IMR-90 (cell line): ENCODE data around the gene ERCC4. TPM values are rescaled to one million over a fixed set of nuclear protein-coding genes. Genes with fewer than 3 reads are reported as not detected.

ENCODE experiments used
- ATAC-seq: fragments of 200-7000 bp; cut with Tn5 transposase; 2 replicates; pipeline ENCODE4 v1.9.1; 2020; ENCODE audit warnings: low read depth, mild to moderate bottlenecking, moderate library complexity
- BruUV-seq: library from RNA; stranded (reverse); fragments of 400-500 nt; replicated peaks from 2 replicates; lab custom pipeline; 2021; lab: Mats Ljungman, UMichigan
- CTCF ChIA-PET: fragments of 300-600 bp; formaldehyde crosslinking; extraction: SDS; loops from one replicate; lab custom pipeline; 2021; ENCODE audit warnings: antibody characterized with exemption; lab: Yijun Ruan, JAX
- POLR2A ChIA-PET: fragments of 300-600 bp; sonication (Branson Sonifier 250); formaldehyde crosslinking; loops from one replicate; lab custom pipeline; 2022; ENCODE audit warnings: antibody characterized with exemption; ENCODE audit not compliant: unreplicated experiment; lab: Charles Lee
- DNase-seq: peaks from one replicate; pipeline ENCODE4 v3.0.0; 2013
- H2AFZ ChIP-seq: replicated peaks from 2 replicates; pipeline ENCODE3; 2013; ENCODE audit warnings: low read length, mild to moderate bottlenecking; ENCODE audit not compliant: poor library complexity
- H2AK5ac ChIP-seq: 2 replicates; pipeline ENCODE4 v1.6.1; 2013; ENCODE audit warnings: low read depth, low read length, inconsistent platforms
- H2AK9ac ChIP-seq: replicated peaks from 2 replicates; pipeline ENCODE3; 2013; ENCODE audit warnings: mild to moderate bottlenecking, low read depth, low read length, moderate library complexity; ENCODE audit not compliant: poor library complexity
- H2BK120ac ChIP-seq: 2 replicates; pipeline ENCODE4 v1.6.1; 2013; ENCODE audit warnings: low read depth, low read length, inconsistent platforms
- H2BK15ac ChIP-seq: 3 replicates; pipeline ENCODE4 v1.6.1; 2013; ENCODE audit warnings: low read depth, low read length, inconsistent platforms
- H2BK20ac ChIP-seq: 2 replicates; pipeline ENCODE4 v1.6.1; 2013; ENCODE audit warnings: low read depth, mild to moderate bottlenecking, inconsistent platforms, low read length, moderate library complexity
- H2BK5ac ChIP-seq: 2 replicates; pipeline ENCODE4 v1.6.1; 2013; ENCODE audit warnings: mild to moderate bottlenecking, low read depth, low read length, inconsistent platforms; ENCODE audit not compliant: poor library complexity, severe bottlenecking
- H3K14ac ChIP-seq: replicated peaks from 2 replicates; pipeline ENCODE4 v1.6.1; 2013; ENCODE audit warnings: low read depth, low read length, inconsistent platforms
- H3K18ac ChIP-seq: 2 replicates; pipeline ENCODE4 v1.6.1; 2013; ENCODE audit warnings: low read depth, low read length, control low read depth
- H3K23ac ChIP-seq: 2 replicates; pipeline ENCODE4 v1.6.1; 2013; ENCODE audit warnings: low read depth, low read length, inconsistent platforms
- H3K27ac ChIP-seq: 2 replicates; pipeline ENCODE4 v1.5.1; 2013; ENCODE audit warnings: mild to moderate bottlenecking, control low read depth, low read length; ENCODE audit not compliant: insufficient read depth
- H3K27me3 ChIP-seq: 2 replicates; pipeline ENCODE4 v1.6.1; 2013; ENCODE audit warnings: low read length; ENCODE audit not compliant: control insufficient read depth, insufficient read depth
- H3K36me3 ChIP-seq: 2 replicates; pipeline ENCODE4 v1.6.1; 2013; ENCODE audit warnings: low read length, mixed read lengths; ENCODE audit not compliant: control insufficient read depth, insufficient read depth
- H3K4ac ChIP-seq: 2 replicates; pipeline ENCODE4 v1.6.1; 2013; ENCODE audit warnings: low read depth, low read length, inconsistent platforms
- H3K4me1 ChIP-seq: 2 replicates; pipeline ENCODE4 v1.6.1; 2013; ENCODE audit warnings: low read length, mixed read lengths; ENCODE audit not compliant: control insufficient read depth, insufficient read depth
- H3K4me2 ChIP-seq: 2 replicates; pipeline ENCODE4 v1.6.1; 2013; ENCODE audit warnings: low read depth, mild to moderate bottlenecking, control low read depth, low read length, moderate library complexity
- H3K4me3 ChIP-seq: 2 replicates; pipeline ENCODE4 v1.5.1; 2013; ENCODE audit warnings: low read depth, mild to moderate bottlenecking, control low read depth, low read length, moderate library complexity; ENCODE audit not compliant: insufficient read depth
- H3K56ac ChIP-seq: 2 replicates; pipeline ENCODE4 v1.6.1; 2013; ENCODE audit warnings: low read length, inconsistent platforms; ENCODE audit not compliant: insufficient read depth; ENCODE audit errors: extremely low read depth
- H3K79me1 ChIP-seq, 2 experiments: 2 replicates each; pipeline ENCODE4 v1.6.1; 2013; ENCODE audit warnings: low read length in 2 of 2, inconsistent platforms in 1 of 2, low read depth in 1 of 2
- H3K9ac ChIP-seq: 2 replicates; pipeline ENCODE4 v1.6.1; 2013; ENCODE audit warnings: low read depth, low read length, control low read depth
- H3K9me1 ChIP-seq: 2 replicates; pipeline ENCODE4 v1.6.1; 2013; ENCODE audit warnings: low read length, inconsistent platforms; ENCODE audit not compliant: insufficient read depth
- H3K9me3 ChIP-seq: 2 replicates; pipeline ENCODE4 v1.6.1; 2013; ENCODE audit warnings: low read length; ENCODE audit not compliant: control insufficient read depth, insufficient read depth
- H4K20me1 ChIP-seq: 2 replicates; pipeline ENCODE4 v1.6.1; 2013; ENCODE audit warnings: low read length, inconsistent platforms; ENCODE audit not compliant: insufficient read depth
- H4K5ac ChIP-seq: 2 replicates; pipeline ENCODE4 v1.6.1; 2013; ENCODE audit warnings: mild to moderate bottlenecking, low read depth, low read length, control low read depth
- H4K8ac ChIP-seq, 2 experiments: 2 replicates each; pipeline ENCODE4 v1.6.1; 2013; ENCODE audit warnings: low read depth in 2 of 2, low read length in 2 of 2, control low read depth in 1 of 2, inconsistent platforms in 1 of 2
- H4K91ac ChIP-seq: 2 replicates; pipeline ENCODE4 v1.6.1; 2013; ENCODE audit warnings: low read depth, low read length, inconsistent platforms; ENCODE audit not compliant: insufficient read depth
- BHLHE40 ChIP-seq: fragments of 150-350 bp; IDR thresholded peaks from 2 replicates; pipeline ENCODE4 v1.6.1; 2016; ENCODE audit warnings: mild to moderate bottlenecking, low read depth, low read length
- CEBPB ChIP-seq: IDR thresholded peaks from 2 replicates; pipeline ENCODE4 v1.6.1; 2012; ENCODE audit warnings: low read depth, low read length, improper control_type of control experiment
- CHD1 ChIP-seq: IDR thresholded peaks from 2 replicates; pipeline ENCODE4 v1.6.1; 2012; ENCODE audit warnings: low read depth, low read length, improper control_type of control experiment
- FOS ChIP-seq: fragments of 150-350 bp; IDR thresholded peaks from 2 replicates; pipeline ENCODE4 v1.6.1; 2016; ENCODE audit warnings: low read depth, low read length
- MAFK ChIP-seq: IDR thresholded peaks from 2 replicates; pipeline ENCODE4 v1.6.1; 2012; ENCODE audit warnings: low read depth, low read length, improper control_type of control experiment
- MAZ ChIP-seq: IDR thresholded peaks from 2 replicates; pipeline ENCODE4 v1.6.1; 2012; ENCODE audit warnings: low read depth, mild to moderate bottlenecking, low read length, improper control_type of control experiment, moderate library complexity, borderline replicate concordance
- MXI1 ChIP-seq: IDR thresholded peaks from 2 replicates; pipeline ENCODE4 v1.6.1; 2012; ENCODE audit warnings: low read depth, mild to moderate bottlenecking, low read length, moderate library complexity, borderline replicate concordance
- NFE2L2 ChIP-seq: fragments of 150-350 bp; IDR thresholded peaks from 2 replicates; pipeline ENCODE4 v1.6.1; 2016; ENCODE audit warnings: low read depth, mild to moderate bottlenecking, low read length
- POLR2A ChIP-seq: IDR thresholded peaks from 2 replicates; pipeline ENCODE4 v1.6.1; 2012; ENCODE audit warnings: mild to moderate bottlenecking, low read depth, low read length
- RAD21 ChIP-seq: IDR thresholded peaks from 2 replicates; pipeline ENCODE4 v1.6.1; 2012; ENCODE audit warnings: low read length, improper control_type of control experiment
- RCOR1 ChIP-seq: IDR thresholded peaks from 2 replicates; pipeline ENCODE4 v1.6.1; 2012; ENCODE audit warnings: mild to moderate bottlenecking, low read length, improper control_type of control experiment; ENCODE audit not compliant: insufficient replicate concordance
- RFX5 ChIP-seq: IDR thresholded peaks from 2 replicates; pipeline ENCODE4 v1.8.0; 2012; ENCODE audit warnings: low read depth, mild to moderate bottlenecking, low read length, moderate library complexity
- SMC3 ChIP-seq: fragments of 150-350 bp; IDR thresholded peaks from 2 replicates; pipeline ENCODE4 v1.6.1; 2016; ENCODE audit warnings: low read depth, mild to moderate bottlenecking, antibody characterized with exemption, low read length, moderate library complexity
- WGBS, 2 experiments: methylation state at CpG; one replicate each; pipeline versions ENCODE4 v1.1.5 to v1.1.7; 2013; ENCODE audit warnings: missing lambda C conversion rate in 2 of 2; ENCODE audit not compliant: insufficient read length in 1 of 2; ENCODE audit errors: extremely low coverage in 2 of 2; 5-methylcytosine and 5-hydroxymethylcytosine counted together
- dilution Hi-C: fragments of 300-500 bp; cut with HindIII; formaldehyde crosslinking; loops from one replicate; pipeline ENCODE4 v1.14.3; 2018; ENCODE audit warnings: low sequenced_read_pairs; ENCODE audit not compliant: unreplicated experiment
- in situ Hi-C: fragments of 300-500 bp; cut with MboI; formaldehyde crosslinking; loops from 3 replicates; pipeline ENCODE4 v1.14.3; 2019; ENCODE audit warnings: low sequenced_read_pairs, inconsistent platforms, mixed read lengths
- intact Hi-C: fragments of 100-400 bp; cut with micrococcal nuclease; formaldehyde crosslinking; loops from 2 replicates; pipeline ENCODE4 v1.10.0; 2022
- polyA plus RNA-seq, 3 experiments: library from polyadenylated mRNA; depleted of rRNA; stranded (reverse); fragments of >200 nt; gene quantifications; 2 replicates each; pipeline ENCODE4 v1.2.3, GENCODE V29; 2012; ENCODE audit warnings: low replicate concordance in 1 of 3
- total RNA-seq: library from RNA; depleted of rRNA; stranded (reverse); fragments of >200 nt; gene quantifications from 2 replicates; pipeline ENCODE4 v1.2.3, GENCODE V29; 2012
- TF ChIP-seq, protein P1 (sequence below): fragments of 150-350 bp; IDR thresholded peaks from 2 replicates; pipeline ENCODE4 v1.6.1; 2016; ENCODE audit warnings: low read depth, mild to moderate bottlenecking, low read length, moderate library complexity, borderline replicate concordance
- TF ChIP-seq, protein P2 (sequence below): fragments of 150-350 bp; IDR thresholded peaks from 2 replicates; pipeline ENCODE4 v1.6.1; 2017; ENCODE audit warnings: mild to moderate bottlenecking, antibody characterized with exemption, low read length, low read depth
- TF ChIP-seq, protein P3 (sequence below): conservative IDR thresholded peaks from 2 replicates; pipeline ENCODE4 v1.5.1; 2012; ENCODE audit warnings: mild to moderate bottlenecking, low read depth, low read length, improper control_type of control experiment

Gene ERCC4
- total and polyA plus RNA-seq, 2 of the 4 experiments (the other 2 are of a cell fraction): 2.9 to 19.2 TPM

DNA sequence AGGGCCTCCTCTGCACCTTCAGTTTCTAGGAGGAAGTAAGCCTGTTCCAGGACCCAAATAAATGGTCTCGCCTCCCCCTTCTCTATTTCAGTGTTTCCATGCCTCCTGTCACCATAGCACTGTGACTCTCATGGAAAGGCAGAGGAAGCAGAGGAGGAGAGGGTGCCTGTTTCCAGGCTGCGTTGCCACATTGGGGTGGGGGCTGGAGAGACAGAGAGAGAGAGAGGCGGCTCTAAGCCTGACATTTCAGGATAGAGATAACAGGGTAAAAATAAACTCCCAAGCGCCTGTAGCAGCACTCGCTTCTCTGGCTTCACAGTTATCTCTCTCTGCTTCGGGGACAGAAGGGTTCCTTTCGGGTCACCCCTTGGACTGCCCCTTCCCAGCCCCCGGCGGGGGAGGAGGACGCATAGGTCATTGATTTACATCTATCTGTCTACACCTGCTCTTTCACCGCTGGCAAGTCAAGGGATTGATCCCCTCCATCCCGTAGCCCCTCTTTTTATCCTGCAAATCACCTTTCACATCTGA, 80.0 kb downstream of the ERCC4 start:
- DNase-seq (no peak), ATAC-seq (no peak)
- Histone ChIP-seq H3K36me3 (no peaks in the 10 kb centered on the region), H3K18ac (no peak overlapping the region), H4K20me1 (no peaks in the 10 kb centered on the region), H3K9ac (no peak overlapping the region), H4K91ac (no peak overlapping the region), H3K27ac (no peak overlapping the region), H3K9me1 (no peaks in the 10 kb centered on the region), H3K79me1 (no peaks in the 10 kb centered on the region), H3K56ac (no peak overlapping the region), H4K8ac (no peak overlapping the region), H2AK5ac (no peak overlapping the region), H3K23ac (no peak overlapping the region), H2BK15ac (no peak overlapping the region), H4K5ac (no peak overlapping the region), H2AK9ac (no peak overlapping the region), H2BK20ac (no peak overlapping the region), H3K9me3 (no peaks in the 10 kb centered on the region), H3K4me2 (no peak overlapping the region), H2BK5ac (no peak overlapping the region), H2BK120ac (no peak overlapping the region), H3K4ac (no peak overlapping the region), H3K4me3 (no peak overlapping the region), H3K27me3 (peaks cover 9% of the 10 kb centered on the region), H3K14ac (no peak overlapping the region), H3K4me1 (no peaks in the 10 kb centered on the region), H2AFZ (no peak overlapping the region)
- 30% methylated on average over 2 of the region's 12 CpGs; no CpG with 5 or more reads in 1 of the 2 experiments for WGBS, 2 experiments
- intact Hi-C loops: no loop called here
- in situ Hi-C loops: no loop called here
- ChIA-PET CTCF (interaction anchor here (0.6 kb wide), 1 partner anchor 275 kb away, joined by 4 read pairs; no protein-coding TSS in a partner anchor), POLR2A (interaction anchor here (0.6 kb wide), 1 partner anchor 38 kb away, joined by 3 read pairs; no protein-coding TSS in a partner anchor)
- no TSS peak for BruUV-seq
- dilution Hi-C loops: no loop called here
- TF ChIP-seq RAD21 (no peak), RFX5 (no peak), MXI1 (no peak), MAFK (no peak), NFE2L2 (no peak), CEBPB (no peak), POLR2A (no peak), BHLHE40 (no peak), MAZ (no peak), FOS (no peak), RCOR1 (no peak), SMC3 (no peak), CHD1 (no peak)
- TF ChIP-seq, protein P1, sequence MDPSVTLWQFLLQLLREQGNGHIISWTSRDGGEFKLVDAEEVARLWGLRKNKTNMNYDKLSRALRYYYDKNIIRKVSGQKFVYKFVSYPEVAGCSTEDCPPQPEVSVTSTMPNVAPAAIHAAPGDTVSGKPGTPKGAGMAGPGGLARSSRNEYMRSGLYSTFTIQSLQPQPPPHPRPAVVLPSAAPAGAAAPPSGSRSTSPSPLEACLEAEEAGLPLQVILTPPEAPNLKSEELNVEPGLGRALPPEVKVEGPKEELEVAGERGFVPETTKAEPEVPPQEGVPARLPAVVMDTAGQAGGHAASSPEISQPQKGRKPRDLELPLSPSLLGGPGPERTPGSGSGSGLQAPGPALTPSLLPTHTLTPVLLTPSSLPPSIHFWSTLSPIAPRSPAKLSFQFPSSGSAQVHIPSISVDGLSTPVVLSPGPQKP: no peak
- TF ChIP-seq, protein P2, sequence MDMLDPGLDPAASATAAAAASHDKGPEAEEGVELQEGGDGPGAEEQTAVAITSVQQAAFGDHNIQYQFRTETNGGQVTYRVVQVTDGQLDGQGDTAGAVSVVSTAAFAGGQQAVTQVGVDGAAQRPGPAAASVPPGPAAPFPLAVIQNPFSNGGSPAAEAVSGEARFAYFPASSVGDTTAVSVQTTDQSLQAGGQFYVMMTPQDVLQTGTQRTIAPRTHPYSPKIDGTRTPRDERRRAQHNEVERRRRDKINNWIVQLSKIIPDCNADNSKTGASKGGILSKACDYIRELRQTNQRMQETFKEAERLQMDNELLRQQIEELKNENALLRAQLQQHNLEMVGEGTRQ: no peak
- TF ChIP-seq, protein P3, sequence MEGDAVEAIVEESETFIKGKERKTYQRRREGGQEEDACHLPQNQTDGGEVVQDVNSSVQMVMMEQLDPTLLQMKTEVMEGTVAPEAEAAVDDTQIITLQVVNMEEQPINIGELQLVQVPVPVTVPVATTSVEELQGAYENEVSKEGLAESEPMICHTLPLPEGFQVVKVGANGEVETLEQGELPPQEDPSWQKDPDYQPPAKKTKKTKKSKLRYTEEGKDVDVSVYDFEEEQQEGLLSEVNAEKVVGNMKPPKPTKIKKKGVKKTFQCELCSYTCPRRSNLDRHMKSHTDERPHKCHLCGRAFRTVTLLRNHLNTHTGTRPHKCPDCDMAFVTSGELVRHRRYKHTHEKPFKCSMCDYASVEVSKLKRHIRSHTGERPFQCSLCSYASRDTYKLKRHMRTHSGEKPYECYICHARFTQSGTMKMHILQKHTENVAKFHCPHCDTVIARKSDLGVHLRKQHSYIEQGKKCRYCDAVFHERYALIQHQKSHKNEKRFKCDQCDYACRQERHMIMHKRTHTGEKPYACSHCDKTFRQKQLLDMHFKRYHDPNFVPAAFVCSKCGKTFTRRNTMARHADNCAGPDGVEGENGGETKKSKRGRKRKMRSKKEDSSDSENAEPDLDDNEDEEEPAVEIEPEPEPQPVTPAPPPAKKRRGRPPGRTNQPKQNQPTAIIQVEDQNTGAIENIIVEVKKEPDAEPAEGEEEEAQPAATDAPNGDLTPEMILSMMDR: no peak
